ENCODE results near the gene PLEKHN1. TPM values are rescaled to one million over a fixed set of nuclear protein-coding genes. Genes with fewer than 3 reads are reported as not detected.

PLEKHN1 gene
- total RNA-seq, 3 donors from 2014 or later, result 1.6 to 2.4 (median 1.9) TPM

DNA sequence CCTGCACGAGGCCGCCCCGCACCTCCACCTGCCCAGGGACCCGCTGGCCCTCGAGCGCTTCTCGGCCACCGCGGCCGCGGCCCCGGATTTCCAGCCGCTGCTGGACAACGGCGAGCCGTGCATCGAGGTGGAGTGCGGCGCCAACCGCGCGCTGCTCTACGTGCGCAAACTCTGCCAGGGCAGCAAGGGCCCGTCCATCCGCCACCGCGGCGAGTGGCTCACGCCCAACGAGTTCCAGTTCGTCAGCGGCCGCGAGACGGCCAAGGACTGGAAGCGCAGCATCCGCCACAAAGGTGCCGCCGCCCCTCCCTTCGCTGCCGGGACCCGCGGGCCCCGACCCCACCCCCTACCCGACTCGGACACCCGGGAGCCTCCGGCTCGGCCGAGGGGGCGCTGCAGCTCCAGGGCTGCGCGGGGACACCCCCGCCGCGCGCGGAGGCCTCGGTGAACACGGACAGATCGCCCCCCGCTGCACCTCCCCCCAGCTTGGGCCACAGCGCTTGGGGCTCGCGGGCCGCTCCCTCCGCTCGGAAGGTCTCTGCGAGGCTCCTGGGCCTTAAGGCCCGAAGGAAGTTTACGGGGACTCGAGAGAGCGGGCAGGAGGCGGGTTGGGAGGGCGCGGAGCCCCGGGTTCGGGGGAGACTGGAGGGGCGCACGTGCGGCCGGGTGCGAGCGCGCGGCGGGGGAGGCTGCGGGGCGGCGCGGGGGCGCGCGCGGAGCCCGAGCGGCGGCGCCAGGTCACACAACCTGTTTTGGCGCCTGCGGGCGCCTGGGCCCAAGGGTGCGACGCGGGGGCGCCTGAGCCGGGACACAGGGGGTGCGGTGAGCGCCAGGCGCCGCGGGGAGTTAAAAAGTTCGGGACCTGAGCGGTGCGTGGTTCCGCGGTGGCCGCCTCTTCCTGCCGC, 41.4 kb upstream of the PLEKHN1 start:
- H3K27me3 Mint-ChIP-seq (ENCODE audit: low read depth), result peaks cover 64% of the 10 kb centered on the region
- peak in 1 of 2 donors; percentile 13 for ATAC-seq
- H3K4me3 Mint-ChIP-seq, result peak overlapping the region; percentile 37
- DNase-seq, result no peak
- peaks cover 20% of the 10 kb centered on the region for H3K4me1 Mint-ChIP-seq (ENCODE audit: low read depth)
- H3K36me3 Mint-ChIP-seq (ENCODE audit: insufficient read depth), result no peaks in the 10 kb centered on the region
- H3K9me3 Mint-ChIP-seq, result no peaks in the 10 kb centered on the region

DNA sequence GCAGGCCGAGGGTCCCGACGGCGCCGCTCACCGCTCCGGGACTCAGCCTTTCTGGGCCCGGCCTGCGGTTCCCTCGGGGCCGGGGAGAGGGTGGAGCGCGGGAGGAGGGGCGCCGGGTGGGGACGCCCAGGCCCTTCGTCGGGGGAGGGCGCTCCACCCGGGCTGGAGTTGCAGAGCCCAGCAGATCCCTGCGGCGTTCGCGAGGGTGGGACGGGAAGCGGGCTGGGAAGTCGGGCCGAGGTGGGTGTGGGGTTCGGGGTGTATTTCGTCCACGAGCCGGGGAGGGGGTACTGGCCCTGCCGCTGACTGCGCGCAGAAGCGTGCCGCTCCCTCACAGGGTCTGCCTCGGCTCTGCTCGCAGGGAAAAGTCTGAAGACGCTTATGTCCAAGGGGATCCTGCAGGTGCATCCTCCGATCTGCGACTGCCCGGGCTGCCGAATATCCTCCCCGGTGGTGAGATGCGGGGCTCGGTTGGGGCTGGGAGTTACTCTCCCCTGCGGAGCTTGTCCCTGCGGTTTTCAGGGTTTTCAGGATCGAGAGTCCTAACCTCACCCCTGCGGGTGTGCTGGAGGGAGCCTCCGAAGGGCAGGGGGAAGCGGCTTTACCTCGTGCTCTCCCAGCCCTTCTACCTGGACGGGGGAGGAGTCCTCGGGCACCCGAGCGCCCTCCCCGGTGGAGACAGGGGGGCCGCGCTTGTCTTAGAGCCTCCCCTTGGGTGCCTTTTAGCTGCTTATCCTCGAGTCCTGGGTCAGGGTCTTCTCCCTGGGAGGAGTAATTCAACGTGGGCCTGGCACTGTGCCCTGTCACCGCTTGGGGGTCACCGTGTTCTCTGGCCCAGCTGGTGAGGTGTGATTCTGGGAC, 40.5 kb upstream of the PLEKHN1 start:
- H3K36me3 Mint-ChIP-seq (ENCODE audit: insufficient read depth), result no peaks in the 10 kb centered on the region
- H3K4me3 Mint-ChIP-seq, result peak overlapping the region; percentile 50
- H3K9me3 Mint-ChIP-seq, result no peaks in the 10 kb centered on the region
- DNase-seq (no peak), ATAC-seq (peak; percentile 8 to 25)
- H3K27me3 Mint-ChIP-seq (ENCODE audit: low read depth), result peaks cover 55% of the 10 kb centered on the region
- H3K4me1 Mint-ChIP-seq (ENCODE audit: low read depth), result peaks cover 14% of the 10 kb centered on the region

DNA sequence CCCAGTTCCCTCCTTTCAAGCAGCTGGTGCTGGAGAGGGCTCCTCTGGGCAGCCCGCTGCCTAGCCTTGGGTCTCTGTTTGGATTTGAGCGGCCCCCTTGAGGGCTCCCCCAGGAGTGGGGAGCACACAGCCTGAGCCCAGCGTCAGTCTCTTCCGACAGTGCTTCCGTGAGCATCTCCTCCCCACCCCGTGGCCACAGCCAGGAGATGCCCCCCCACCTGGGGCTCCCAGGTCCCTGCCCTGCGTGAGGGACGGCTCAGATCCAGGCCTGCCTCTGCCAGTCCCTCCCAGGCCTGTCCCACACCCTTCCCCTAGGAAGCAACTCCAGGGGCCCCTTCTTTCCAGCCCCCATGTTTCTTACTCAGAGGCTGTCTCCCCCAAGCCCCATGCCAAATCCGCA, 39.0 kb upstream of the PLEKHN1 start:
- no peaks in the 10 kb centered on the region for H3K36me3 Mint-ChIP-seq (ENCODE audit: insufficient read depth)
- no peak overlapping the region for H3K4me3 Mint-ChIP-seq
- peaks cover 9% of the 10 kb centered on the region for H3K4me1 Mint-ChIP-seq (ENCODE audit: low read depth)
- peaks cover 49% of the 10 kb centered on the region for H3K27me3 Mint-ChIP-seq (ENCODE audit: low read depth)
- H3K9me3 Mint-ChIP-seq, result no peaks in the 10 kb centered on the region
- ATAC-seq (no peak), DNase-seq (no peak)

DNA sequence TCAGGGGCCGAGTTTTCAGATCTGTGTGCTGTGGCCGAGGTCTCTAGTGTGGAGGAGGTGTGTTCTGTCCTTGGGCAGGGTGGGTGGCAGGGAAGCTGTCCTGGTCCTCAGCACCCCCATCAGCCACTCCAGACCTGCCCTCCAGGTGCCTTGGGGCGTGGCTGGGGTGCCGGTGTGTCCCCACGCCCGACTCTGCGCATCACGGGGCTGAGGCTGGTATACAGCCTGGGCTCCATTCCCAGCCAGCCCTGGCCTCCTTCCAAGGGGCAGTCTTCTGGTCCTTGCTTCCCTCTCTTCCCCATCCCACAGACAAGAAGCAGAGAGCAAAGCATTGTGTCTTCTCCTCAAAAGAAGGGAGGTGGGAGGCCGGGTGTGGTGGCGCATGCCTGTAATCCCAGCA, 38.5 kb upstream of the PLEKHN1 start:
- ATAC-seq (no peak), DNase-seq (no peak)
- H3K9me3 Mint-ChIP-seq, result no peaks in the 10 kb centered on the region
- H3K27me3 Mint-ChIP-seq (ENCODE audit: low read depth), result peaks cover 45% of the 10 kb centered on the region
- H3K4me1 Mint-ChIP-seq (ENCODE audit: low read depth), result peaks cover 9% of the 10 kb centered on the region
- H3K4me3 Mint-ChIP-seq, result no peak overlapping the region
- no peaks in the 10 kb centered on the region for H3K36me3 Mint-ChIP-seq (ENCODE audit: insufficient read depth)

DNA sequence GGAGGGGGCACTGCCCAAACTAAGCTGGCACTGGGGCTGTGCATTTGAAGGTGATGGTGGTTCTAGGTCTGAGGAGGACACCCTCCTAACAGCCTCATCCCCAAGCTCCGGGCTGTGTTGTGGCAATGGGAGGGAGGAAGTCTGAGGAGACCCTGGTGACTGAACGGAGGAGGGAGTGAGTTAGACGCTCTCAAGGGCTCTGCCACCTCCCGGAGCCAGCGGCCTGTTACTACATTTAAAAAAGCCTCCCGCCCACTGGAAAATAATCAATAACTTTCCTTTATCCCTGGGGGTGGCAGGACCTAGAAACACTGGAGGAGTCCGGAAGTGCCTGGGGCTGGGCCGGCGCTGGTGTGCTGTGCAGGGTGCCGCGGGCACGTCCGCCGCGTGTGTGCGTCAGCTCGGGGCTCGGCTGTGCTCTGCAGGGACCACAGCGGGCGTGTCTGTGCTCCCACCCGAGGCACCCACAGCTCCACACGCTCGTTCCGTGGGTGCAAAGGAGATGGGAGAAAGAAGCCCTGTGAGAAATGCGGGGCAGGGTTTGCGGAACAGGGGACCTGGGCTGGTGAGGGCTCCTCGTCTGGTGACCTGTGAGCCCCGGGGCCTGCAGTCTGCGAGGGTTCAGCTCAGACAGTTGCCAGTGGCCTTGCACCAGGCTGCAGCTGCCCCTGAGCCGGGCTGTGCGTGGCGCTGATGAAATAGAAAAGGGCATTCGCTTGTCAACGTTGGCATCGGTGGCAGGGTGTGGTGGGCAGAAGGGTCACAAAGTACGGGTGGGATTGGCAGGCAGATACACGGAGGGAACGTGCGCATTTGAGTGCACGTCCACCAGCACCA, 37.2 kb upstream of the PLEKHN1 start:
- Mint-ChIP-seq H3K27me3 (ENCODE audit: low read depth) (peaks cover 43% of the 10 kb centered on the region), H3K4me1 (ENCODE audit: low read depth) (peaks cover 4% of the 10 kb centered on the region), H3K36me3 (ENCODE audit: insufficient read depth) (no peaks in the 10 kb centered on the region), H3K9me3 (no peaks in the 10 kb centered on the region), H3K4me3 (no peak overlapping the region)
- ATAC-seq (no peak), DNase-seq (no peak)

DNA sequence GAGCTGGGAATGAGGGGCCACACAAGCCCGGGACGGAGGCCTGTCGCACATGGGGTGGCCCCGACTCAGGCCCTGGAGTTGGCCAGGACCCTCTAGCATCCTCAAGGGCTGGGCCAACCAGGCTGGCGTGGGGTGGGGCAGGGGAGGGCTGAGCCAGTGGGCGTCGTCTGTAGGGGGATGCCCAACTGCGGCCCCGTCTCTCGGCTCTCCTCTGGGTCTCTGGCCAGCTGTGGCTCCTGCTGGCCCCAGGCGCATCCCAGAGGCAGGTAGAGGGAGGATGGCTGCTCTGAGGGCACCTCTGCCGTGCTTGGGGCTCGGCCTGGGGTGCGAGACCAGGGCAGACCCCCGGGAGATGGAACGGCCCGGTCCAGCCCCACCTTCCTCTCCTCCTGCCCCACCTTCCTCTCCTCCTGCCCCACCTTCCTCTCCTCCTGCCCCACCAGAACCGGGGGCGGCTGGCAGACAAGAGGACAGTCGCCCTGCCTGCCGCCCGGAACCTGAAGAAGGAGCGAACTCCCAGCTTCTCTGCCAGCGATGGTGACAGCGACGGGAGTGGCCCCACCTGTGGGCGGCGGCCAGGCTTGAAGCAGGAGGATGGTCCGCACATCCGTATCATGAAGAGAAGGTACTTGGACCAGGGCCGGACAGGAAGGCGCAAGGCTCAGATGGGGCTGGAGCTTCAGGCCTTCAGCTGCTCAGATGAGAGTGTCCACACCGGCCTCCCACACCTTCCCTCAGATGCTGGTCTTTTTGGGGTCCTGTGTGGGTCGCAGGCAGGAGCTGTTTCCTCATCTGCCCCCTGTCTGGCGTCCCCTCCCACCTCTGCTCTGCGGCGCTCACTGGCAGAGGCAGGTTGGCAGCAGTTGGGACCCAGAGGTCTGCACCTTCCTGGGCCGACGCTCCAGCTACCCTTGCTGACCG, 36.3 kb upstream of the PLEKHN1 start:
- ATAC-seq, result no peak
- H3K27me3 Mint-ChIP-seq (ENCODE audit: low read depth), result peaks cover 46% of the 10 kb centered on the region
- DNase-seq, result no peak
- no peak overlapping the region for H3K4me3 Mint-ChIP-seq
- no peaks in the 10 kb centered on the region for H3K36me3 Mint-ChIP-seq (ENCODE audit: insufficient read depth)
- peaks cover 5% of the 10 kb centered on the region for H3K4me1 Mint-ChIP-seq (ENCODE audit: low read depth)
- H3K9me3 Mint-ChIP-seq, result no peaks in the 10 kb centered on the region

DNA sequence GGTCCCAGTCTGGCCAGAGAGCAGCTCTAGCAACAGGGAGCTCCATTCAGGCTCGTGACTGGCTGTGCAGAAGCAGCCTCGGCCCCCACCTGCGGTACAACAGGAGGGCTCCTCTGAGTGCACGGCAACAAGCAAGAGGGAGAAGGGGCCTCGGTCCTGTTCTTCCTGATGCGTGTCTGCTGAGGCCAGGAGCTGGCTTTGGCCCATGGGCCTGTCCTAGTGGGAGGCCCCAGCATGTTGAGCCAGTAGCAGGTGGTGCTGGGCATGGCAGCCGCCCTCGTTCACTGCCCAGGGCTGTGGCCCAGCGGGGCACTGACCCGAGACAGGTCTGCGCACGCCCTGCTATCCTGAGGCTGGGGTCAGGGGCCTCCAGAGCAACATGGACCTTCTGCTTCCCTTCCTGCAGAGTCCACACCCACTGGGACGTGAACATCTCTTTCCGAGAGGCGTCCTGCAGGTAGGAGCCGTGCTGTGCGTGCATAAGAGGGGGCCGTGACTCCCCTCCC, 35.6 kb upstream of the PLEKHN1 start:
- no peaks in the 10 kb centered on the region for H3K9me3 Mint-ChIP-seq
- H3K27me3 Mint-ChIP-seq (ENCODE audit: low read depth), result peaks cover 52% of the 10 kb centered on the region
- ATAC-seq (no peak), DNase-seq (no peak)
- H3K36me3 Mint-ChIP-seq (ENCODE audit: insufficient read depth), result no peaks in the 10 kb centered on the region
- H3K4me3 Mint-ChIP-seq, result no peak overlapping the region
- peaks cover 8% of the 10 kb centered on the region for H3K4me1 Mint-ChIP-seq (ENCODE audit: low read depth)

DNA sequence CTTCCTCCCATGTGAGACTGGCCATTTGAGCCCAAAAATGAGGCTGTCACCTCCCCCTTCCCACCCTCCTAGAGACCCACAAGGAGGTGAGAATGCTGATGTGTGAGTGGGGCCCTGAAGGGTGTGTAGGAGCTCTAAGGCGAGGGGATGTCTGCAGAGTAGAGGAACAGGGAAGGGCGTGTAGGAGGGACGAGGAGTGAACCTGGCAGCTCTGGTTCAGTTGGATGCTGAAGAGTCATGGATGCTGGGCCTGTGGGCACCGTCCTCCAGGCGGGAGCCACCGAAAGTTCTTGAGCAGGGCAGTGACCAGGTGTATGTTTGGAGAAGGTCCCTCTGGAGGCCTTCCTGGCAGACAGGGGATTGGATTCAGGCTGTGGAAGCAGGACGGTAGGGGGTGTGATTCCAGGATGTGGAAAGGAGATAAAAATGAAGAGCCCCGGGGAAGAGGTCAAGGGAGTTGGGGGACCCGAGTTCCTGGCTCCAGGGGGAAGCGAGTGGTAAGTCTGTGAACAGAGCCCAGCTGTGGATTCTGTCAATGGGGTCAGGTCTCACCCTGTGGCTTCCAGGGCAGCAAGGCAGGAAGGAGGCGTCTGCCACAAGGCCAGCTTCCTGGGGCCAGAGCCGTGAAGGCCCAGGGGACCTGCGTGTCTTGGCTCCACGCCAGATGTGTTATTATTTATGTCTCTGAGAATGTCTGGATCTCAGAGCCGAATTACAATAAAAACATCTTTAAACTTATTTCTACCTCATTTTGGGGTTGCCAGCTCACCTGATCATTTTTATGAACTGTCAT, 34.7 kb upstream of the PLEKHN1 start:
- DNase-seq (no peak), ATAC-seq (no peak)
- Mint-ChIP-seq H3K27me3 (ENCODE audit: low read depth) (peaks cover 44% of the 10 kb centered on the region), H3K36me3 (ENCODE audit: insufficient read depth) (no peaks in the 10 kb centered on the region), H3K4me3 (no peak overlapping the region), H3K9me3 (no peaks in the 10 kb centered on the region), H3K4me1 (ENCODE audit: low read depth) (peaks cover 5% of the 10 kb centered on the region)

DNA sequence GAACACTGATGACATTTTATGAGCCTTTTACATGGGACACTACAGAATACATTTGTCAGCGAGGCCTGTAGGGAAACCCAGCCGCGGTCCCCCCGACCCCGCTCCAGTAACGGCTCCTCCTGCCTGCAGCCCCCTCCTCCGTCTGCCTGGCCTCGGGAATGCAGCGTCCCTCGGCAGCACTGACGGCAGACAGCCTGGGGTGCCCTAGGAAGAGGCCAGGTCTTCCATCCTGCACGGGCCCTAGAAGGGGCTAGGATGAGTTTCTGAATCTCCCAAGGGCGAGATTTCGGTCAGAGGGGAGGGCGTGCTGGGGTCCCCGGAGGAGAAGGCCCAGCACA, 34.1 kb upstream of the PLEKHN1 start:
- peaks cover 5% of the 10 kb centered on the region for H3K4me1 Mint-ChIP-seq (ENCODE audit: low read depth)
- no peak for ATAC-seq
- H3K4me3 Mint-ChIP-seq, result no peak overlapping the region
- H3K9me3 Mint-ChIP-seq, result no peaks in the 10 kb centered on the region
- peaks cover 45% of the 10 kb centered on the region for H3K27me3 Mint-ChIP-seq (ENCODE audit: low read depth)
- DNase-seq, result no peak
- H3K36me3 Mint-ChIP-seq (ENCODE audit: insufficient read depth), result no peaks in the 10 kb centered on the region

DNA sequence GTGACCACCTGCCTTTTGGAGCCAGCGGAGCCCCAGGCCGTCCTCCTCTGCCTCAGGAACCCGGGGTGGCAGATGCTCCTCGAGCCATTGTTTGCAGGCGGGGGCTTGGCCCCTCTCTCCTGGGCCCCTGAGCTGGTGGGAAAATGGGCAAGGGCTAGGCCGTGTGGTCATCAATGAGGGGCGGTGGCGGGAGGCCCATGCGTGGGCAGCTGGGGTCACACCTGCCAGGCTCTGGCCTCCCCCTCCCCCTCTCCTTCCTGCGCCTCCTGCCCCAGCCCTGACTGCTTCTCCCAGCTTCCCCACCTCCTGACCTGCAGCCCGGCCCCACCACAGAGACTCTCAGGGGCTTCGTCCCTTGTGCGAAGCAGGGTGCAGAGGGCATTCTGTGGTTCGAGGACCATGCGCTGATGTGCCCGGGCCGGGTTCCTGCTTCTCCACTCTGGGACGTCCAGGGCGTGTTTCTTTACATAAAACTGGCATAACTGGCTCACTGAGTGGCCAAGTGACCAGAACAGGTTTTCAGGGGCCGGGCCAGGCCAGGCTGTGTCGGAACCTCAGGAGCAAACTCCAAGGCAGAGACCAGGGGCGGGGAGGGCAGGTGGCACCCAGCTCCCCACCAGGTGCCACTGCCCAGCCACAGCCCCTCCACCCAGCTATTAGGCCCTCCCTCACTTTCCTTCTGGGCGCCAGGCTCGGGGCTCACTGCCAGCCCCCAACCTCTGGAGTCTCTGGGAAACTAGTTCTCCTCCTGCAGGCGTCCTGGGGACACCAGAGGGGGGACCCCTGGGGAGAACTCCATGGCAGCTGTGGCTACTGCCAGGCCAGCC, 33.3 kb upstream of the PLEKHN1 start:
- no peaks in the 10 kb centered on the region for H3K36me3 Mint-ChIP-seq (ENCODE audit: insufficient read depth)
- DNase-seq, result no peak
- no peaks in the 10 kb centered on the region for H3K9me3 Mint-ChIP-seq
- H3K4me3 Mint-ChIP-seq, result no peak overlapping the region
- H3K4me1 Mint-ChIP-seq (ENCODE audit: low read depth), result peaks cover 5% of the 10 kb centered on the region
- peaks cover 43% of the 10 kb centered on the region for H3K27me3 Mint-ChIP-seq (ENCODE audit: low read depth)
- ATAC-seq, result no peak

DNA sequence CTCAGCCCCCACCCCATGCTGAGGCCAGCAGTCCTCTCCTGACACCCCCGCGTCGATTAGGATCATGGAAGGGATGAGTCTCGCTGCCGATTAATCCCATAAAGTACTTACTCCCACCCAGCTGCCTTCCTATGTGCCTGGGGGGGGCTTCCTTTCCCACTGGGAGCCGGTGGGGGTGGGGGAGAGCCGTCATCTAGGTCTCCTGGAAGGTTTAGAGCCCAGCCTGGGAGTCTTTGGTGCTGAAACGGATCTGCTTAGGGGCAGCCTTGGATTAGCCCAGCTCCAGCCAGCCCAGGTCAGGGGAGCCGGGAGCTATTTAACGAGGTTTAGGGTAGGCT, 32.7 kb upstream of the PLEKHN1 start:
- H3K9me3 Mint-ChIP-seq, result no peaks in the 10 kb centered on the region
- H3K4me1 Mint-ChIP-seq (ENCODE audit: low read depth), result peaks cover 5% of the 10 kb centered on the region
- ATAC-seq (no peak), DNase-seq (no peak)
- no peaks in the 10 kb centered on the region for H3K36me3 Mint-ChIP-seq (ENCODE audit: insufficient read depth)
- H3K4me3 Mint-ChIP-seq, result no peak overlapping the region
- H3K27me3 Mint-ChIP-seq (ENCODE audit: low read depth), result peaks cover 47% of the 10 kb centered on the region
